ENCODE measurements around the gene ARL15.
A peak's percentile ranks its signal among the peaks of the same experiment; 100 is the strongest.

ARL15 gene

DNA sequence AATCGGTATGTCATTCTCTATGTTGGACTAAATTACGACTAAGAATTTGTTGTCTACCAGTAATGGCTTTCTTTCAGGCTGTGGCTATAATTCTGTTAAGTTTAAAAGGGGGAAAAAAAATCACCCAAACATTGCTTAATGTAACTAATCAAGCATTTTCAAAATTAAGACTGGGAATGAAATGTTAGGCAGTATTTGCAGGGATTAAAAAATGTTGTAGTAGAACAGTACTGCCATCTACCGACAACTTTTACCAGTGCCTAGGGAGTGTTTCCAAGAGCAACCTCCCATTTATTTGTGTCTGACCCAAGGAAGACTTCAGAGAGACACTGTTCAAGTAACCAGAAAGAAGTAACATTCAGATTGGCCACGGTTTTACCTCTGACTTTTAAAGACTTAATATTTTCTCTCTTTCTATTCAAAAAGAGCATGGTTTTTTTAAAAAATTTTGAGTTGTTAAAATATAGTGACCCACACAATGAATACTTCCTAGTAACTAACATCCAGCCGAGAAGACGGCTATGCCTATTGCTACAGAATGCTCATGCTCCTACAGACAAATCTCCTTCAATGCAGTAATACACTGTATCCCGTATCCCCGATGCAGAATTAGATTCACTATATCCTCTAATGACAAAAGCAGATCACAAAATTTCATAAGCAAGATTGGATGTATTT lies 92.4 kb downstream of the ARL15 start:
- Histone ChIP-seq H3K4me1 (ENCODE audit: insufficient read depth, low read length, poor library complexity, severe bottlenecking) (peaks cover 5% of the 10 kb centered on the region), H3F3A (ENCODE audit: low read depth) (no peaks in the 10 kb centered on the region), H3K79me2 (ENCODE audit: insufficient read depth, low read length) (peaks cover 8% of the 10 kb centered on the region; the same call in 1 of the 2 replicates), H3K4me2 (ENCODE audit: low read depth, low read length, poor library complexity, severe bottlenecking) (no peak overlapping the region), H3K36me3 (ENCODE audit: insufficient read depth, low read length) (no peaks in the 10 kb centered on the region), H3K9ac (ENCODE audit: low read depth, low read length, poor library complexity, severe bottlenecking) (no peak overlapping the region), H2AFZ (ENCODE audit: low read length) (no peak overlapping the region), H3K9me3 (ENCODE audit: insufficient read depth, low read depth, low read length) (no peaks in the 10 kb centered on the region), H3K4me3 (ENCODE audit: low read length, poor library complexity, severe bottlenecking) (no peak overlapping the region), H3K27me3 (ENCODE audit: insufficient read depth, low read length, poor library complexity, severe bottlenecking) (no peaks in the 10 kb centered on the region), H4K20me1 (ENCODE audit: insufficient read depth, low read length, poor library complexity, severe bottlenecking) (no peaks in the 10 kb centered on the region), H3K9me2 (replicated peaks; ENCODE audit: low read depth, low read length) (no peaks in the 10 kb centered on the region)
- no peak for TF ChIP-seq EZH2phosphoT487 (IDR thresholded peaks at IDR 0.05; ENCODE audit: borderline replicate concordance)
- TF ChIP-seq, protein P1, sequence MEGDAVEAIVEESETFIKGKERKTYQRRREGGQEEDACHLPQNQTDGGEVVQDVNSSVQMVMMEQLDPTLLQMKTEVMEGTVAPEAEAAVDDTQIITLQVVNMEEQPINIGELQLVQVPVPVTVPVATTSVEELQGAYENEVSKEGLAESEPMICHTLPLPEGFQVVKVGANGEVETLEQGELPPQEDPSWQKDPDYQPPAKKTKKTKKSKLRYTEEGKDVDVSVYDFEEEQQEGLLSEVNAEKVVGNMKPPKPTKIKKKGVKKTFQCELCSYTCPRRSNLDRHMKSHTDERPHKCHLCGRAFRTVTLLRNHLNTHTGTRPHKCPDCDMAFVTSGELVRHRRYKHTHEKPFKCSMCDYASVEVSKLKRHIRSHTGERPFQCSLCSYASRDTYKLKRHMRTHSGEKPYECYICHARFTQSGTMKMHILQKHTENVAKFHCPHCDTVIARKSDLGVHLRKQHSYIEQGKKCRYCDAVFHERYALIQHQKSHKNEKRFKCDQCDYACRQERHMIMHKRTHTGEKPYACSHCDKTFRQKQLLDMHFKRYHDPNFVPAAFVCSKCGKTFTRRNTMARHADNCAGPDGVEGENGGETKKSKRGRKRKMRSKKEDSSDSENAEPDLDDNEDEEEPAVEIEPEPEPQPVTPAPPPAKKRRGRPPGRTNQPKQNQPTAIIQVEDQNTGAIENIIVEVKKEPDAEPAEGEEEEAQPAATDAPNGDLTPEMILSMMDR (conservative IDR thresholded peaks at IDR 0.05; ENCODE audit: low read length): peak; percentile 74

DNA sequence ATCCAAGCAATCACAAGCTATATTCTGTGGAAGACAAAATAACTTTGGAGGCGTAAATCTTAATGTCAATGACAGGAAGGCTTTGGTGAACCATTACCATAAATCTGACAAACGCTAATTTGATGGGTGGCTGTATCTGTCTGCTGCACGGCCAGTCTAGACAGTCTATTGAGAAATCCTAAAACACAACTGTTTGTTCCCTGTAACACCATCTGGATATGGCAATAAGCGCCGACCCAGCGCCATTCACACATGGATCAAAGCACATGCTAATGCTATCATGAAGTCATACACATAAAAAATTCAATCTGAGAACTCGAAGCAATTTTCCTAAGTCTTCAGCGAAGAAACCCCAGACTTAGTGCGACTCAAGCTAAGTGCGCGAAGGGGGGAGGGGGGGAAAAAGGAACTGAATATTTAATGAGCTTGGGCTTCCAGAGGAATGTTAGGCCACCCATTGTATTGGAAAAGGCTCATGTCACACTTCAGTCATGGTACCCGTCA lies 95.1 kb downstream of the ARL15 start:
- Histone ChIP-seq H3K9me3 (ENCODE audit: insufficient read depth, low read depth, low read length) (no peaks in the 10 kb centered on the region), H3K9me2 (replicated peaks; ENCODE audit: low read depth, low read length) (no peaks in the 10 kb centered on the region), H2AFZ (ENCODE audit: low read length) (no peak overlapping the region), H4K20me1 (ENCODE audit: insufficient read depth, low read length, poor library complexity, severe bottlenecking) (no peaks in the 10 kb centered on the region), H3K4me2 (ENCODE audit: low read depth, low read length, poor library complexity, severe bottlenecking) (no peak overlapping the region), H3K27me3 (ENCODE audit: insufficient read depth, low read length, poor library complexity, severe bottlenecking) (no peaks in the 10 kb centered on the region), H3K79me2 (ENCODE audit: insufficient read depth, low read length) (peaks cover 8% of the 10 kb centered on the region; the same call in 1 of the 2 replicates), H3K9ac (ENCODE audit: low read depth, low read length, poor library complexity, severe bottlenecking) (no peak overlapping the region), H3K4me1 (ENCODE audit: insufficient read depth, low read length, poor library complexity, severe bottlenecking) (peaks cover 13% of the 10 kb centered on the region), H3K36me3 (ENCODE audit: insufficient read depth, low read length) (no peaks in the 10 kb centered on the region), H3F3A (ENCODE audit: low read depth) (no peaks in the 10 kb centered on the region), H3K4me3 (ENCODE audit: low read length, poor library complexity, severe bottlenecking) (no peak overlapping the region)
- no peak for TF ChIP-seq EZH2phosphoT487 (IDR thresholded peaks at IDR 0.05; ENCODE audit: borderline replicate concordance)
- TF ChIP-seq, protein P1 (conservative IDR thresholded peaks at IDR 0.05; ENCODE audit: low read length): no peak

DNA sequence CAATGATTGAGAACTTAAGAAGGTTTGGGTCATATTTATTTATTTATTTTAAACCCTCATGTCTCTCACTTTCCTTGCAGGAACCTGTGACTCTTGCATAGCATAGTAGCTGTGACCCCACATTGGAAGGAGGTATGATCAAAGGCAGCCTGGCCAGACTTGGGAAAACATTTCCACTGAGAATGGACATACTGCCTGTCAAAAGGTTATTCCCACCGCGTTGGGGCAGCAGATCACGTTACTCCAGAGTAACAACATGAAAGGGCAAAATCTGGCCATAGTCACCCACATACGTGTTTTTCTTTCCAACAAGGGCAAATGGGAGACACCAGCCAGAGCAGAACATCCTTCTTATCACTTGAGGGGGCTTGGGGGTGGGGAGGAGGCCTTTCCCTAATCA lies 95.7 kb downstream of the ARL15 start:
- Histone ChIP-seq H3K4me2 (ENCODE audit: low read depth, low read length, poor library complexity, severe bottlenecking) (no peak overlapping the region), H4K20me1 (ENCODE audit: insufficient read depth, low read length, poor library complexity, severe bottlenecking) (no peaks in the 10 kb centered on the region), H3K4me3 (ENCODE audit: low read length, poor library complexity, severe bottlenecking) (no peak overlapping the region), H3K9me3 (ENCODE audit: insufficient read depth, low read depth, low read length) (no peaks in the 10 kb centered on the region), H3K4me1 (ENCODE audit: insufficient read depth, low read length, poor library complexity, severe bottlenecking) (peaks cover 13% of the 10 kb centered on the region), H2AFZ (ENCODE audit: low read length) (no peak overlapping the region), H3K9ac (ENCODE audit: low read depth, low read length, poor library complexity, severe bottlenecking) (no peak overlapping the region), H3F3A (ENCODE audit: low read depth) (no peaks in the 10 kb centered on the region), H3K36me3 (ENCODE audit: insufficient read depth, low read length) (no peaks in the 10 kb centered on the region), H3K27me3 (ENCODE audit: insufficient read depth, low read length, poor library complexity, severe bottlenecking) (no peaks in the 10 kb centered on the region), H3K79me2 (ENCODE audit: insufficient read depth, low read length) (peaks cover 8% of the 10 kb centered on the region; the same call in 1 of the 2 replicates), H3K9me2 (replicated peaks; ENCODE audit: low read depth, low read length) (no peaks in the 10 kb centered on the region)
- TF ChIP-seq, protein P1 (conservative IDR thresholded peaks at IDR 0.05; ENCODE audit: low read length): no peak
- TF ChIP-seq EZH2phosphoT487 (IDR thresholded peaks at IDR 0.05; ENCODE audit: borderline replicate concordance): no peak

Measured in Loucy (cell line).